ENCODE results near the gene CD300E.
"Not testable (repeated sequence)": the region's sequence is repeated elsewhere in the genome, so short reads cannot be mapped to it uniquely, and the experiment has no call there.

CD300E gene

GRCh38 chr17:74584292-74585060, 39.1 kb downstream of the CD300E start:
- no peak overlapping the region for H3K4me3 ChIP-seq (ENCODE audit: insufficient read depth, low read depth, low read length)
- no peak overlapping the region for H3K27ac ChIP-seq (ENCODE audit: insufficient read depth, low read depth, low read length, poor library complexity, severe bottlenecking)
- 71 to 76% methylated on average over 14 of the region's 14 CpGs for WGBS, 2 experiments

GRCh38 chr17:74582633-74583032, 40.9 kb downstream of the CD300E start:
- WGBS, 2 experiments: 89 to 91% methylated on average over 8 to 10 of the region's 10 CpGs
- H3K9me3 ChIP-seq (ENCODE audit: control insufficient read depth, low read length): no peaks in the 10 kb centered on the region

More at GRCh38 chr17:74584292-74585060, 39.1 kb downstream of the CD300E start:
- Histone ChIP-seq H3K36me3 (ENCODE audit: control insufficient read depth, insufficient read depth, low read length) (no peaks in the 10 kb centered on the region), H3K9me3 (ENCODE audit: control insufficient read depth, low read length) (no peaks in the 10 kb centered on the region), H3K4me1 (ENCODE audit: control insufficient read depth, insufficient read depth, low read length) (no peaks in the 10 kb centered on the region), H3K27me3 (ENCODE audit: control insufficient read depth, insufficient read depth, low read length, poor library complexity, severe bottlenecking) (no peaks in the 10 kb centered on the region)

GRCh38 chr17:74579900-74580299, 43.6 kb downstream of the CD300E start:
- Histone ChIP-seq H3K27ac (ENCODE audit: insufficient read depth, low read depth, low read length, poor library complexity, severe bottlenecking) (no peak overlapping the region), H3K9me3 (ENCODE audit: control insufficient read depth, low read length) (no peaks in the 10 kb centered on the region), H3K4me3 (ENCODE audit: insufficient read depth, low read depth, low read length) (no peak overlapping the region), H3K36me3 (ENCODE audit: control insufficient read depth, insufficient read depth, low read length) (no peaks in the 10 kb centered on the region), H3K27me3 (ENCODE audit: control insufficient read depth, insufficient read depth, low read length, poor library complexity, severe bottlenecking) (no peaks in the 10 kb centered on the region), H3K4me1 (ENCODE audit: control insufficient read depth, insufficient read depth, low read length) (no peaks in the 10 kb centered on the region)
- 91 to 94% methylated on average over 7 of the region's 7 CpGs for WGBS, 2 experiments

More at GRCh38 chr17:74582633-74583032, 40.9 kb downstream of the CD300E start:
- H3K4me3 ChIP-seq (ENCODE audit: insufficient read depth, low read depth, low read length): no peak overlapping the region
- H3K36me3 ChIP-seq (ENCODE audit: control insufficient read depth, insufficient read depth, low read length): no peaks in the 10 kb centered on the region
- no peaks in the 10 kb centered on the region for H3K4me1 ChIP-seq (ENCODE audit: control insufficient read depth, insufficient read depth, low read length)
- no peak overlapping the region for H3K27ac ChIP-seq (ENCODE audit: insufficient read depth, low read depth, low read length, poor library complexity, severe bottlenecking)
- H3K27me3 ChIP-seq (ENCODE audit: control insufficient read depth, insufficient read depth, low read length, poor library complexity, severe bottlenecking): no peaks in the 10 kb centered on the region

- Histone ChIP-seq H3K27ac (ENCODE audit: insufficient read depth, low read depth, low read length, poor library complexity, severe bottlenecking) (no peak overlapping the region), H3K27me3 (ENCODE audit: control insufficient read depth, insufficient read depth, low read length, poor library complexity, severe bottlenecking) (no peaks in the 10 kb centered on the region), H3K36me3 (ENCODE audit: control insufficient read depth, insufficient read depth, low read length) (no peaks in the 10 kb centered on the region), H3K4me1 (ENCODE audit: control insufficient read depth, insufficient read depth, low read length) (no peaks in the 10 kb centered on the region), H3K4me3 (ENCODE audit: insufficient read depth, low read depth, low read length) (no peak overlapping the region), H3K9me3 (ENCODE audit: control insufficient read depth, low read length) (no peaks in the 10 kb centered on the region)
- WGBS, 2 experiments: 89 to 90% methylated on average over 9 of the region's 9 CpGs
Measured at GRCh38 chr17:74578979-74579378, 44.6 kb downstream of the CD300E start.

GRCh38 chr17:74574489-74575142, 48.9 kb downstream of the CD300E start:
- H3K27me3 ChIP-seq (ENCODE audit: control insufficient read depth, insufficient read depth, low read length, poor library complexity, severe bottlenecking): no peaks in the 10 kb centered on the region

GRCh38 chr17:74573635-74574034, 49.9 kb downstream of the CD300E start:
- not testable (repeated sequence) for H3K27me3 ChIP-seq (ENCODE audit: control insufficient read depth, insufficient read depth, low read length, poor library complexity, severe bottlenecking); H3K4me3 ChIP-seq (ENCODE audit: insufficient read depth, low read depth, low read length); H3K9me3 ChIP-seq (ENCODE audit: control insufficient read depth, low read length); H3K36me3 ChIP-seq (ENCODE audit: control insufficient read depth, insufficient read depth, low read length); H3K27ac ChIP-seq (ENCODE audit: insufficient read depth, low read depth, low read length, poor library complexity, severe bottlenecking); H3K4me1 ChIP-seq (ENCODE audit: control insufficient read depth, insufficient read depth, low read length)

More at GRCh38 chr17:74574489-74575142, 48.9 kb downstream of the CD300E start:
- H3K4me3 ChIP-seq (ENCODE audit: insufficient read depth, low read depth, low read length): no peak overlapping the region
- no peaks in the 10 kb centered on the region for H3K9me3 ChIP-seq (ENCODE audit: control insufficient read depth, low read length)
- WGBS, 2 experiments: 86 to 91% methylated on average over 5 of the region's 5 CpGs
- no peaks in the 10 kb centered on the region for H3K4me1 ChIP-seq (ENCODE audit: control insufficient read depth, insufficient read depth, low read length)
- H3K36me3 ChIP-seq (ENCODE audit: control insufficient read depth, insufficient read depth, low read length): no peaks in the 10 kb centered on the region
- H3K27ac ChIP-seq (ENCODE audit: insufficient read depth, low read depth, low read length, poor library complexity, severe bottlenecking): no peak overlapping the region

- H3K27me3 ChIP-seq (ENCODE audit: control insufficient read depth, insufficient read depth, low read length, poor library complexity, severe bottlenecking): no peaks in the 10 kb centered on the region
- WGBS, 2 experiments: 87 to 90% methylated on average over 3 of the region's 3 CpGs
- no peaks in the 10 kb centered on the region for H3K9me3 ChIP-seq (ENCODE audit: control insufficient read depth, low read length)
- H3K36me3 ChIP-seq (ENCODE audit: control insufficient read depth, insufficient read depth, low read length): no peaks in the 10 kb centered on the region
- no peaks in the 10 kb centered on the region for H3K4me1 ChIP-seq (ENCODE audit: control insufficient read depth, insufficient read depth, low read length)
- H3K4me3 ChIP-seq (ENCODE audit: insufficient read depth, low read depth, low read length): no peak overlapping the region
- H3K27ac ChIP-seq (ENCODE audit: insufficient read depth, low read depth, low read length, poor library complexity, severe bottlenecking): no peak overlapping the region
Measured at GRCh38 chr17:74573169-74573568, 50.4 kb downstream of the CD300E start.

- no peaks in the 10 kb centered on the region for H3K36me3 ChIP-seq (ENCODE audit: control insufficient read depth, insufficient read depth, low read length)
- no peak overlapping the region for H3K4me3 ChIP-seq (ENCODE audit: insufficient read depth, low read depth, low read length)
- H3K27ac ChIP-seq (ENCODE audit: insufficient read depth, low read depth, low read length, poor library complexity, severe bottlenecking): no peak overlapping the region
- WGBS, 2 experiments: 89 to 94% methylated on average over 4 of the region's 4 CpGs
- H3K27me3 ChIP-seq (ENCODE audit: control insufficient read depth, insufficient read depth, low read length, poor library complexity, severe bottlenecking): no peaks in the 10 kb centered on the region
- no peaks in the 10 kb centered on the region for H3K9me3 ChIP-seq (ENCODE audit: control insufficient read depth, low read length)
- H3K4me1 ChIP-seq (ENCODE audit: control insufficient read depth, insufficient read depth, low read length): no peaks in the 10 kb centered on the region
Measured at GRCh38 chr17:74571621-74572270, 51.8 kb downstream of the CD300E start.

- Histone ChIP-seq H3K27me3 (ENCODE audit: control insufficient read depth, insufficient read depth, low read length, poor library complexity, severe bottlenecking) (no peaks in the 10 kb centered on the region), H3K9me3 (ENCODE audit: control insufficient read depth, low read length) (no peaks in the 10 kb centered on the region), H3K4me3 (ENCODE audit: insufficient read depth, low read depth, low read length) (no peak overlapping the region), H3K36me3 (ENCODE audit: control insufficient read depth, insufficient read depth, low read length) (no peaks in the 10 kb centered on the region), H3K4me1 (ENCODE audit: control insufficient read depth, insufficient read depth, low read length) (no peaks in the 10 kb centered on the region), H3K27ac (ENCODE audit: insufficient read depth, low read depth, low read length, poor library complexity, severe bottlenecking) (no peak overlapping the region)
- 85% methylated on average over 32 of the region's 32 CpGs for WGBS, 2 experiments
Measured at GRCh38 chr17:74569020-74570003, 54.2 kb downstream of the CD300E start.

All from ectodermal cell (in vitro differentiated cells).